Stimulated activated CD8-positive, alpha-beta memory T cell treated with anti-CD3 and anti-CD28 coated beads, Interleukin-7, amount 100 ng/mL, for 4 hours (primary cell): ENCODE measurements around the gene RHBDD1.

Experiments
- DNase-seq, 2 donors: peaks; one replicate each; pipeline ENCODE4 v3.0.0-alpha.2; 2020; ENCODE audit warnings: low read depth in 2 of 2

The RHBDD1 gene

GRCh38 chr2:226915846-226916360 is 80.0 kb downstream of the RHBDD1 start:
- no peak for DNase-seq

- no peak for DNase-seq
These were observed 80.8 kb downstream of the RHBDD1 start for GRCh38 chr2:226916669-226917068.

GRCh38 chr2:226932443-226932842 is 96.6 kb downstream of the RHBDD1 start:
- DNase-seq, result no peak

GRCh38 chr2:226934546-226935201 is 98.8 kb downstream of the RHBDD1 start:
- no peak for DNase-seq

- DNase-seq, result no peak
These were observed 108.2 kb downstream of the RHBDD1 start for GRCh38 chr2:226943862-226944620.

- no peak for DNase-seq
These were observed 117.4 kb downstream of the RHBDD1 start for GRCh38 chr2:226953206-226953605.

GRCh38 chr2:226953826-226954225 is 118.0 kb downstream of the RHBDD1 start:
- no peak for DNase-seq

GRCh38 chr2:226956659-226957058 is 120.8 kb downstream of the RHBDD1 start:
- no peak for DNase-seq

- DNase-seq, result no peak
These were observed 123.6 kb downstream of the RHBDD1 start for GRCh38 chr2:226959418-226959817.

- DNase-seq, result no peak
These were observed 126.4 kb downstream of the RHBDD1 start for GRCh38 chr2:226962176-226962773.

- no peak for DNase-seq
These were observed 127.7 kb downstream of the RHBDD1 start for GRCh38 chr2:226963528-226963927.

- no peak for DNase-seq
These were observed 129.5 kb downstream of the RHBDD1 start for GRCh38 chr2:226965376-226965775.

GRCh38 chr2:226969417-226970080 is 133.7 kb downstream of the RHBDD1 start:
- DNase-seq, result no peak

- no peak for DNase-seq
These were observed 134.5 kb downstream of the RHBDD1 start for GRCh38 chr2:226970362-226970761.

GRCh38 chr2:226971084-226971483 is 135.2 kb downstream of the RHBDD1 start:
- no peak for DNase-seq

- DNase-seq, result no peak
These were observed 135.9 kb downstream of the RHBDD1 start for GRCh38 chr2:226971770-226972169.

GRCh38 chr2:226973816-226974215 is 138.0 kb downstream of the RHBDD1 start:
- DNase-seq, result no peak

GRCh38 chr2:226977775-226978190 is 141.9 kb downstream of the RHBDD1 start:
- DNase-seq, result no peak

- no peak for DNase-seq
These were observed 142.4 kb downstream of the RHBDD1 start for GRCh38 chr2:226978300-226978699.

- no peak for DNase-seq
These were observed 143.2 kb downstream of the RHBDD1 start for GRCh38 chr2:226979004-226979403.

GRCh38 chr2:226981791-226982326 is 146.0 kb downstream of the RHBDD1 start:
- DNase-seq, result no peak
